ENCODE measurements around the gene MDN1.

DNA sequence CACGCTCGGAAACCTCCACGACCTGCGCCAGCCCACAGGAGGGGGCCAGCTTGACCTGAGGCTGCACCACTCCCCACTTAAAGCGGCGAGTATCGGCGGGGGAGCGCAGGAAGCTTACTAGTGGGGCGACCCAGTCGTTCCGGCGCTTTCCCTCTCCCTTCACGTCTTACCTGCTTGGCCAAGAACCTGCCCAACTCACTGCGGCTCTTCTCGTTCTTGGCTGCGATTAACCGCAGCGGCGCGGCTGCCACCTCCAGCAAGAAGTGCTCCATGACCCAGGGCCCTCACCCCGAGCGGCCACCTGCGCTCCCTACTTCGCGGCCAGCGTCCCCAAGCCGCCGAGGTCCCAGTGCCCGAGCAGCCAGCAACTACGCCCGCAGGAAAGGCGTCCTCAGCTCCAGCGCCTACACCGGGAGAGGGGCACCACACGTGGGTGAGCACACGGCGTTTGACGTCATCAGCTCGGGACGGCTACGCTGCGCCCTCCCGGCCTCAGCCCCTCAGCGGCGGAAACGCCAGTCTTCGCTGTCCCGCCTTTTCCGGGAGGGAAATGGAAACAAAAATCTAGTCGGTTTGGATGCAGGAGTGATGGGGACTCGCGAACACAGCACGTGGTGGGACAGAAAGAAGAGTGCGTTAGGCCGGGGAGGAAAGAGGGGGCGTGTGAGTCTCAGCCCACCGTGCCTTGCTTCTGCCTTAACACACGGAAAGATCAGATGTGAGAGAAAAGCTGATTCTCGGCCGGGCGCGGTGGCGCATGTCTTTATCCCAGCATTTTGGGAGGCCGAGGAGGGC lies at the start of gene MDN1:
- TF ChIP-seq CTCF (IDR thresholded peaks at IDR 0.05), result peak in 1 of 6 experiments; percentile 8
- TF ChIP-seq POLR2A (IDR thresholded peaks at IDR 0.05), result peak in 3 of 4 donors; percentile 47 to 72 (median 47)
